RPMI8226 (cell line): ENCODE data around the gene HEATR9.
A peak's percentile ranks its signal among the peaks of the same experiment; 100 is the strongest.
"Not testable (repeated sequence)": the region's sequence is repeated elsewhere in the genome, so short reads cannot be mapped to it uniquely, and the experiment has no call there.

Experiments
- DNase-seq: peaks from one replicate; pipeline ENCODE4 v3.0.0-alpha.2; 2015

Gene HEATR9

DNA sequence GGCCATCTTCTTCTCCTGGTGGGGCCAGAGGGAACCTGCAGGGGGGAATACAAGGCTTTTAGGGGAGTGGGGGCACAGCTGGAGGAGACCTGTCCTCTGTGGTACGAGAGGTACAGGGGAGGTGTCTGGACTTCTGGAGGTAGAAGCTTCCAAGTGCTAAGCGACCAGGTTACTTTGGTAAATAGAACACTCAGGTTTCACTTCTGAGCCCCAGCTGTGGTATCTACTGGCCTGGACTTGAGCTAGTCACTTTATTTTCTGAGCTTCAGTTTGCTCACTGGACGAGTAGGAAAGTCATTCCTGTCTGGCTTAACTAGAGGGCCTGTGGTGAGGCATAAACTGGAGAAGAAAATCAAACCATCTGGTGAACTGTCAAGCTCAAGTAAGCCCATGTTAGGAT lies at the start of gene HEATR9:
Gene HEATR9, minus strand, starts transcription at position 155 of the 400 bp plus-strand sequence. Its CDS starts 149 bp downstream, at position 6.
- no peak for DNase-seq

DNA sequence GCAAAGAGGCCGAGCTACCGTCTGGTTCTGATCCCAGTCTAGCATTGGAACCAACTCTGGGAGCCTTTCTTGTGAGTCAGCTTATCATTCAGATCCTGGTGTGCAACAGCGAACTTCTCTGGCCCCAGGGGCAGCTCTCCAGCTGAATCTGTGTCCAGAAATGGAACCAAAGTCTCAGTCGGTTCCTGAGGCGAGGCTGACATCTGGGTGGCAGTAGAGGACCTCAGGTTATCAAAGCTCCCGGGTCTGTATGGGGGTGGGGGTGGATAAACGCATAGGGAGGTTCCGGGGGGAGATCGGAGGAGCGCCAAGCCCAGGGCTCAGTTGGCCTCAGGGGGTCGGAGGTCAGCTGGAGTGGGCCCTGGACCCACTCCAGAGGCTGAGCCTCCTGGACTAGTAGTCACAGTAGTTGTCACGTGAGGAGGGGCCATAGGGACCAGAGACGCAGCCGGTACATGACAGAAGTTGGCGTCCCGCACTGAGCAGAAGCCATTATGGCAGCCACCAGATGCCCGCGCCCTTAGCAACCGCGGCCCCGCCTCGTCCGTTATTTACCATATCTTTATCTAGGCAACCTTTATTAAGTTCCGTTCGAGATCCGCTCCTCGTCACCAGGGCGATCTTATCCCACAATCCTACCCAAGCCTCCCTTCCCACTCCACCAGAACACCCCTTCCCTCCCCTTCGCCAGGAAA lies 49.0 kb upstream of the HEATR9 start:
- DNase-seq = no peak

DNA sequence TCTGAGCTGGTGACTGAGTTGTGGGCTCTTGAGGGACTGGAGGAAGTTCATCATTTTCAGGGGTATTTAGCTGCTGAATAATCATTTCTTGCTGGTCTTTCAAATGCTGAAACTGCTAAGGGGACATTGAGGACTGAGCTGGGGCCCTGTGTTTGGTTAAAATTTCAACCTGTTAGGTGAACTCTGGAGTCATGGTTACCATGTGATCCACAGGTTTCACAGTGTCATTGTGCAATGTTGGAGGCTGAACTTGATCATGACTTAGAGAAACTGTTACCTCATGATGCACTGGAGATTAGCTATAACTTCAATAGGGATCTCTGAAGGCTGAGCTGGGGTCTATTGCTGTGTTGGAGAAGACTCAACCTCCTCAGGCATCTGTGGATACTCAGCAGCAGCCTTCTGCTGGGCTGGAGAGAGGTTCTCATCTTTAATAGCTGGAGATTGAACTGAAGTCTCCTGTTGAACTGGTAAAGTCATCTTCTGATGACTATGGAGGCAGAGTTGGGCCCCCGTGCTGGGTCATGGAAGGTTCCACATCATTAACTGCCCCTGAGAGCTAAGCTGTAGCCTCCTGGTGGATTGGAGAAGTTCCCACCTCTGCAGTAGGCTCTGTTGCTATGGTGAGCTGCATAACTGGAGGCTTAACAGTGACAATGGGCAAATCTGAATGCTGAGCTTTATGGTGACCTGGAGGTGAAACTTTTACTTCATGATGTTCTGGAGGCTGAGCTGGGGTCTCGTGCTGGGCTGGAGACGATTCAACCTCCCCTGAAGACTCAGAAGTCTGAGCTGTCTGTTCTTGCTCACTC lies 46.7 kb upstream of the HEATR9 start:
- DNase-seq = no peak

- no peak for DNase-seq
These were observed 45.7 kb upstream of the HEATR9 start for GRCh38 chr17:35914354-35914753.

GRCh38 chr17:35913609-35914008 lies 44.9 kb upstream of the HEATR9 start:
- no peak for DNase-seq

GRCh38 chr17:35912942-35913341 lies 44.3 kb upstream of the HEATR9 start:
- DNase-seq = no peak

GRCh38 chr17:35912339-35912912 lies 43.7 kb upstream of the HEATR9 start:
- DNase-seq = no peak

- no peak for DNase-seq
These were observed 40.7 kb upstream of the HEATR9 start for GRCh38 chr17:35909408-35909807.

DNA sequence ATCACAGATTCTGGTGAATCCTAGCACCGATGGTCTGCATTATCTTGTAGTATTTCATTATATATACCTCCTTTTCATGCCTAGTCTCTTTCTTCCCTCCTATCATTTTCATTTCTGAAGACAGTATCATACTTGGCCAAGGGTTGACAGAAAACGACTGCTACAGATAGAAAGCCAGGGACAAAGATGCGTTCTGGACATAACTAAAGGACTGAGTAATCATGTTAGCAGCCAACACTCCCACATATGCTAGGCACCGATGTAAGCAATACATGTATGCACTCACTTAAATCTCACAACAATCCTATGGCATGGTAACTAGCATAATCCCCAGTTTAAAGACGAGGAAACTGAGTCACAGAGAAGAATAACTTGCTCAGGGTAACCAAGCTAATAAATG lies 39.0 kb upstream of the HEATR9 start:
- DNase-seq = no peak

DNA sequence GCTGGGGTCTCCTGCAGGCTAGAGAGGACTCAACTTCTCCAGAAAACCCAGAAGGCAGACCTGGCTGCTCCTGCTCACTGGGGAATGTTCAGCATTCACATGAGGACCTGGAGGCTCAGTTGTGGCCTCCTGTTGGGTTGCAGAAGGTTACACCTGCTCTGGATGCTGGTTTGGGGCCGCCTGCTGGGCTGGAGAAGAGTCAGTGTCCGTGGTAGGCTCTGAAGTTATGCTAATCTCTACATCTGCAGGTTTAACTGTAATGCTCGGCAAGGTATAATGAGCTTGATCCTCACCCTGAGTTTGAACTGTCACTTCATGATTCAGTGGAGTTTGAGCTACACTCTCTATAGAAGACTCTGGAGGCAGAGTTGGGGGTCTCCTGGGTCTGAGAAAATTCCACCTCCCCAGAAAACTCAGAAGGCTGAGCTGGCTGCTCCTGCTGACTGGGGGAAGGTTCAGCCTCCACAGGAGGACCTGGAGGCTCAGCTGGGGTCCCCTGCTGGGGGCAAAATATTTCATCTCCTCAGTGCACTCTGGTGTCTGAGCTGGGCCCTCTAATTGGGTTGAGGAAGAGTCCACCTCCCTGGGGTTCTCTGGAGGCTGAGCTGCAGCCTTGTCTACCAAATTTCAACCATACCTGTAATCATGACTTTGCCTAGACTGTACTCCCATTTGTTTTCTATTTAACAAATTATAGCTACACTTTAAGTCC lies 38.4 kb upstream of the HEATR9 start:
- no peak for DNase-seq

DNA sequence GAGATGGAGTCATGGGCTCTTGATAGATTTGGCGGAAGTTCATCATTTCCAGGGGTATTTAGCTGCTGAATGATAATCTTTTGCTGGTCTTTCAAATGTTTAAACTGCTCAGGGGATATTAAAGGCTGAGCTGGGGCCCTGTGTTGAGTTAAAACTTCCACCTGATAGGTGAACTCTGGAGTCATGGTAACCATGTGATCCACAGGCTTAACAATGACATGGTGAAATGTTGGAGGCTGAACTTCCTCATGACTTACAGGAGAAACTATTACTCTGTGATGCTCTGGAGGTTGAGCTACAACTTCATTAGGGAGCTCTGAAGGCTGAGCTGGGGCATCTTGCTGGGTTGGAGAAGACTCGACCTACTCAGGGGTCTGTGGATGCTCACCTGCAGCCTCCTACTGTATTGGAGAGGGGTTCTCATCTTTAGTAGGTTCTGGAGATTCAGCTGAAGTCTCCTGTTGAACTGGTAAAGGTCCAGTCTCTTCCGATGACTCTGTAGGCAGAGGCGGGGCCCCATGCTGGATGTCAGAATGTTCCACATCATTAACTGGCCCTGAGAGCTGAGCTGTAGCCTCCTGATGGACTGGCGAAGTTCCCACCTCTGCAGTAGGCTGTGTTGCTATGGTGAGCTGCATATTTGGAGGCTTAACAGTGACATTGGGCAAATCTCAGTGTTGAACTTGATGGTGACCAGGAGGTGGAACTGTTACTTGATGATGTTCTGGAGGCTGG lies 37.7 kb upstream of the HEATR9 start:
- DNase-seq = no peak

DNA sequence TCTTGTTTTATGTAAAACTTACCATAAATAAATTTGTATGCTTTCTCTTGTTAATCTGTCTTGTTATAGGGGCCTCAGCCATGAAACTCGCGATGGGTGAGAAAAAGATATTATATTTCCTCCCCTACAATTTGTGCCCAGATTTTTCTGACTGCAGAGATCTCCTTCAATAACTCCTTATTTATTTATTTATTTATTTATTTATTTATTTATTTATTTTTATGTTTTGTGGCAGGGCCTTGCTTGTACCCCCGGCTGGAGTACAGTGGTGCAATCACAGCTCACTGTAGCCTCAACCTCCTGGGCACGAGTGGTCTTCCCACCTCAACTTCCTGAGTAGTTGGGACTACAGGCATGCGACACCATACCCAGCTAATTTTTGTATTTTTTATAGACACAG lies 34.8 kb upstream of the HEATR9 start:
- DNase-seq = no peak

- DNase-seq = no peak
These were observed 33.0 kb upstream of the HEATR9 start for GRCh38 chr17:35901631-35902175.

DNA sequence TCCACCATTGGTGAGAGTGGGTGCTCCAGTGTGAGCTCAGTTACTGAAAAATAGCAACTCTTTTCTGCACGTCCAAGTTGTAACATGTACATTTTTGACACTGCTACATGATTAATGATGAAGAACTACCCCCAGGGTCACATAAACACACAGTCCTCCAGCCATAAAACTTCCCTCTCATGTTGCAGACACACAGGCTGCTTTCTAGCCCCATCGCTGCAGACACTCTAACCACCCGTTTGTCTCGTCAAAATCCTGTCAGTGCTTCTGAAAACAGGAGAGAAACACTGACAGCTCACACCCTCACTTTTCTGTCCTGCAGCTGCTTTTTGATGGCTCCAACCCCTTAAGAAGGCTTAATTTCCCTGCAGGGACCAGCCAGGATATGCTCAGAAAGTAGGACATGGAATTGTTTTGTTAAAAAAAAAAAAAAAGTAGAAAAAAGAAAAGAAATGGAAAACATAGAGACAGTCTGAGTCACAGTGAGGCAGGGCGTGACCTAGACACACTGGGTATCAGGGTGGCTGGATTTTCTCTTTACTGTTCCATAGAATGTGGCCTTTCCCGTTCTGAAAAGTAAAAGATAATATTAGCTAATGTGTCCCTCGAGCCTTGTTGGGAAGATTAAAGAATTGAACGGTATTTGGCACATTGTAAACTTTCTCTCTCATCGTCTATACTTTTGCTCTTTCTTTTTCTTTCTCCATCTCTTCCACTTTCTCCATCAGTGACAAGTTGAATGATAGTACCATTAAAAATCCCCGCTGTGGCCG lies 32.2 kb upstream of the HEATR9 start:
- DNase-seq = no peak

DNA sequence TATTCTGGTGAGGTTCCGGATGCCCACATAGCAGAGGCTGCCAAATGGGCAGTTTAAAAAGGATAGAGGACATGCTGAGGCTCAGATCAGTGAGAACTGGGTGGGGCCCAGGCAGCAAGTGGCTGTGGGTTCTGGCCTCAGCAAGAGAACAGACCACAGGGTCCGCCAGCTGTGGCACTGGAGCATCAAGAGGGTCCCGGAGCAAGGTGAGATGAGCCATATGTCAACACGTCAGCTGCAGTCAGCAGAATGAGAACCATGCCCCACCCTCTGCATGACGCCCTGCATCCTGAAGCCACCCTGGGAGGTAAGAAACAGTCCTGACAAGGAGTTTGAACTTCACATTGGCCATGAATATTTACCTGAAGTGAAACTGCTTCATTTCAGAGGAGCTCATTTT lies 31.6 kb upstream of the HEATR9 start:
- DNase-seq = no peak

DNA sequence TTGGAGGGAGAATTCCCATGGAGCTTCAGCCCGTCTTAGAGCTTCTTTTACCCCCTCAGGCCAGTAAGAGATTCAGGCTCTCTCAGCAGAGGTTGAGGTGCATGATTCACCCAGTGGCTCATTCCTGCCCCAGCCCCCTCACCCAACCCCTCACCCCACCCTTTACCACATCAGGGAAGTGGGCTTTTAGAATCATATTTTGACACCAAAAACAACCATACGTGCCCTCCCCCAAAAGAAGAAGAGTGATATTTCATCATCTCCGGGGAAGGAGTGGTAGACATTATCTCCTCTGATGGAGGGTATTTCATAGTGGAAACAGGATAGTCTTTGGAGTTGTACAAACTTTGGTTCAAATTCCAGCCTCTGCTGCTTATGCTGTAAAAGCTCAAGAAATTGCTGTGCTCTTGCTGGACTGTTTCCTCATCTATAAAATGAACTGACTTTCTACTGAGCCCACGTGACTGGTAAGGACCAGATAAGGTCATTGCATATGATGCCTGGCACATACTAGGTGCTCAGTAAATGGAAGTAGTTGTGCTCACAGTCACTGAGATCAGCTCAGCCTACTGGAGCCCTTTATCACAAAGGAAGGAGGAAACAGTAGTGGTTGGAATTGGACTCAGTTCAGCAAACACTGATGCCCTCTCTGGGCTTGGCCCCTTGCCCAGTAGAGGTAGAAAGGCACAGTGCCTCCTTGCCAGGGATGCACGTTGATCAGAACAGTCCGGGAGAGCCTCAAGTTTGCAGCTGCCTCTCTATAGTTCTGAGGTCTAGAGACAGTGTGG lies 29.8 kb upstream of the HEATR9 start:
- DNase-seq = peak; percentile 77

GRCh38 chr17:35897772-35898171 lies 29.1 kb upstream of the HEATR9 start:
- DNase-seq = not testable (repeated sequence)

- DNase-seq = no peak
These were observed 27.2 kb upstream of the HEATR9 start for GRCh38 chr17:35895636-35896587.

DNA sequence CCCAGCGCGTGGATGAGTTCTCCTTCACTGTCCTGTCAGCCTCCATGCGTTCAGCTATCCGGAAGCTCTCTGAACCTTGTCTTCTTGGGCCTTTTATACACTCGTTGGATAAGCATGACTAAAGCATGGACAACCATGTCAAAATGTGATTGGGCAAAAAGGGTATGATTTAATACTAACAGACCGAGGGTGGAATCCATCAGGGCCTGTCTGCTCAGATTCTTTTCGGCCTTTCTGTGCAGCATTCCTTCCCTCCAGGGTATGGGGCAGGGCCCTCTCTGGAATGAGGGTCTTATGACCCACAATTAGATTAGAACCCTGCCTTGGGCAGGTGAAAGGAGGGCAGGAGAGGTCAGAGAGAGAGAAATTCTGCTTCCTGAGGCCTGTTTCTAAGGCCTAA lies 25.5 kb upstream of the HEATR9 start:
- DNase-seq = no peak

GRCh38 chr17:35893751-35894150 lies 25.1 kb upstream of the HEATR9 start:
- no peak for DNase-seq
